HTERT RPE-1 (cell line): ENCODE data around the gene GABBR2.
"Not testable (repeated sequence)": the region's sequence is repeated elsewhere in the genome, so short reads cannot be mapped to it uniquely, and the experiment has no call there.

ENCODE experiments used
- in situ Hi-C: fragments of 300-500 bp; cut with MboI; formaldehyde crosslinking; loops from 4 replicates; pipeline ENCODE4 v1.14.3; 2020; ENCODE audit warnings: low sequenced_read_pairs

The GABBR2 gene

DNA sequence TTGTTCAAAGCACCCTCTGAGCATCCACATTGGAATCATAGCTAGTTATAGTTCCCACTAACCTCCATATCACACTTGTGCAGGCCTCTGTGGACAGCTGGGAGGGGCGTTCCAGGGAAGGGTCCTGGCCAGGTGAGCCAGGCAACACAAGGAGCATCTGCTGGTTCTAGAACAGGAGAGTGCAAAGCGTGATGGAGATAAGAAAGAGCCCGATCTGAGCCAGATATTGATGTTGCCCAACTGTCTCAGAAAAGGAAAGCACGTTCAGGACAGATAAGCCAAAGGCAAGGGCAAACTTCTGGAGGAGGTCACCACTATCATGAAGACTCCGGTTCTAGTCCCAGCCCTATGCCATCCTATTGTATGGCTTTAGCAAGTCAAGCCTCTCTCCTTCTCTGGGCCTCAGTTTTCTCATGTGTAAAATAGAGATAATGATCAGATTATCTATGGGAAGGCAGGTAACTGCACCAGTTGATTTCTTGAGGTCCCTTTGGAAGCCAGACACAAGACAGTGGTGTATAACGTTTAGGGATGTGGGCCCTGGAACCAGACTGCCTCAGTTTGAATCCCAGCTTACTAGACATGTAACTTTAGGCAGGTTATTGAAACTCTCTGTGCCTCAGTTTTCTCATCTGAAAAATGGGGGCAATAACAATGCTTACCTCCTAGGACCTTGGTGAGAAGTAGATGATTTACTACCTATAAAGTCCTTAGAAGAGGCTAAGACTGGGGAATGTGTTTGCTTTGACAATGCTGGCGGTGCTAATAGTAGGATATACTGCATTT is 19.8 kb downstream of the GABBR2 start:
- in situ Hi-C loops, result no loop called here

DNA sequence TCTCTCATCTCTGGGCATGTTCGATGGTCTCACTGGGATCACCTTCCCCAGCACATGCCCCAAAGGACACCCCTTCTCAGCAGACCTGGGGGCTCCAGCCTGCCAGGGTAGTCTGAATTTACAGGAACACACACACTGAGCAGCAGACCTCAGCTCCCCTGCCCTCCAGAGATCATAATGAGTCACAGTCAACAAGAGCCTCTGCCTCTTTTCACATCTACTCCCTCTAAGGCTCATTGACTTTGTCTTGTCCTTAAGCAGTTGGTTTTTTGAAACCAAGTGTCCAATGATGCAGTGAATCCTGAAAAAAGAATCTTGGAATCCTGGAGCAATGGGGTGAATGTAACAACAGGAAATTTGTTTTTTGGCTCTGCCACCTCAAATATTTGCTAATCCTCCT is 20.8 kb downstream of the GABBR2 start:
- in situ Hi-C loops, result no loop called here

DNA sequence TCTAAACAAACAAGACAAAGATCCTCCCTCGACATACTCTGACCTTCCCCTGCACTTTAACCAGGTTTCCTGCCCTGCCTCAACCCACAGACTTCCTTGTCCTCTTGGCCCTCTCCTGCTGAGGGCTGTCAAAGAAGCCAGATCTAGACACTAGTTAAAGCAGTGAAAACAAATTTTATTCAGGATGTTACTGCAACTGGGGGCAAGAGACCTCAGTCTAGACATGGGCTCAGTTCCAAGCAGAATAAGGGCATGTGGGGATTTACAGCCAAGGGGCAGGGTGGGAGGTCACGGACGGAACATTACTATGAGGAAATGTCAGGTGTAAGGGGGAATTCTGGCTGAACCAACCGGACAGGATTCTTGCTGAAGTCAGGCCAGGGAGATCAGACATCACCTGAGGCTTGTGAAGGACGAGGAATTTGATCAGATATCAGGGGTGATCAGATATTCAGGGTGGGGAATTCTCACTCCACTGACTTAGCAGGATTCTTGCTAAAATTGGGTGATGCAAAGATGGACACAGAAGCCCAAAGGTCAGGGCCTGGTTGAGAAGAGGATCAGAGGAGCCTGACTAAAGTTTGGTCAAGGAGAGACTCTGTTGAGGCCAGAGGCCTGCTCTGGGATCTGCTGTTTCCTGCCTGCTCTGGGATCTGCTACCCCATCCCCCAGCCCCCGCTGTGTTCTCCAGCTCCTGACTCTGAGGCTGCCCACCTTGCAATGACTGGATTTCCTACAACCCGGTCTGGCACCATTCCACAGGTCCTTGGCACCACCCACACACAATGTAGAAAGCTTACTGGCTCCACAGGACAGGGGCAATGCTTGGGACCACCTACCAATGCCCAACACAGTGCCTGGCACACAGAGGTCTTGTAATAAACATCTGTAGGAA is 21.5 kb downstream of the GABBR2 start:
- in situ Hi-C loops, result no loop called here

DNA sequence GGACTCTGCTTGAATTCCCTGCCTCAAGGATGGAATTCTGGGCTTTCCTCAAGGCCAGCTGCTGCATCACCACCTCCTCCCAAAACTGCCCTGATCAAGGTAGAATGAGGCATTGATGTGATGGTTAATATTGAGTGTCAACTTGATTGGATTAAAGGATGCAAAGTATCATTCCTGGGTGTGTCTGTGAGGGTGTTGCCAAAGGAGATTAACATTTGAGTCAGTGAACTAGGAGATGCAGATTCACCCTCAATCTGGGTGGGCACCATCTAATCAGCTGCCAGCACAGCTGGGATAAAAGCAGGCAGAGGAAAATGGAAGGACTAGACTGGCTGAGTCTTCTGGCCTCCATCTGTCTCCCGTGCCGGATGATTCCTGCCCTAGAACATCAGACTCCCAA is 23.9 kb downstream of the GABBR2 start:
- in situ Hi-C loops, result not testable (repeated sequence)

DNA sequence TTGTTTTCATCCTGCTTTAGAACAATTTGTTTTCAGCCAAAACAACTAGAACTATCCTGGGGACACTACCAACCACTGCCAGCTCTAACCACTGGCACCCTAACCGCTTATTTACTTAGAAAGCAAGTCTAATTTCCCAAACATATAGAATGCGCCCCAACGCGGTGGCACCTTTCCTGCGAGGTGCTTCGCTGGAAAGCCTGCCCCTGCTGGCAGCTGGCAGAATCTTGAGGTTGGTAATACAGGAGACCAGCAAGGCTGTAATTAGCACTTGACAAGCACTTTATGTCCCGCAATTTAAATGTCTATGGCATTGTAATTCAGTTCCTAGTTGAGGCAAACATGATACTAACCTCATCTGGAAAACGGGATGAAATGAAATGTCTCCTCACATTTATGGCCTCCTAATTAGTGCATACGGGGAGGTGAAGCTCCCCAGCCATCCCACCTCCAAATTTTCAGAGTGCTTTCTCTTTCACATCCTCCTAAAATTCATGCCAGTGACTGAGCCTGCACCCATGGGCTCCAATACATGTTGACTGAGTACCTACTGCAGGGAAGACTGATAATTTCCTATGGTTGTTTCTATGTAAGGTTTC is 30.4 kb downstream of the GABBR2 start:
- in situ Hi-C loops, result no loop called here

DNA sequence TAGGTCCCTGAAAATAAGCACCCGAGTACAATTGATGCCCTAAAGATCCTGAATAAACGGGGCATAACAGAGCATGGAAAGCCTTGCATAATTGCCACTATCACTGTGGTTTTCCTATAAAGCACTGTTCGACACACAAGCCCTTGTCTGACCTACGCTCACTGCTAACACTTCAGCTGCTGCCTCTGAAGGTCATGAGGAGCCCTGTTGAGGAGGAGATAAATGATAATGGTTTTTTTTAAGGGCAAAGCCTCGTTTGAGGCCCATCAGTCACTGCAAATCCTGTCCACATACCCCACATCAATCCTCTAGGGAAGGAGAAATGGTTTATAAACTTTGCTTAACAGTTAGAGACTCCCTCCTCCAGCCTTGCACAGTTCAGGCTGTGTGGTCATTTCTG is 35.1 kb downstream of the GABBR2 start:
- in situ Hi-C loops, result no loop called here

DNA sequence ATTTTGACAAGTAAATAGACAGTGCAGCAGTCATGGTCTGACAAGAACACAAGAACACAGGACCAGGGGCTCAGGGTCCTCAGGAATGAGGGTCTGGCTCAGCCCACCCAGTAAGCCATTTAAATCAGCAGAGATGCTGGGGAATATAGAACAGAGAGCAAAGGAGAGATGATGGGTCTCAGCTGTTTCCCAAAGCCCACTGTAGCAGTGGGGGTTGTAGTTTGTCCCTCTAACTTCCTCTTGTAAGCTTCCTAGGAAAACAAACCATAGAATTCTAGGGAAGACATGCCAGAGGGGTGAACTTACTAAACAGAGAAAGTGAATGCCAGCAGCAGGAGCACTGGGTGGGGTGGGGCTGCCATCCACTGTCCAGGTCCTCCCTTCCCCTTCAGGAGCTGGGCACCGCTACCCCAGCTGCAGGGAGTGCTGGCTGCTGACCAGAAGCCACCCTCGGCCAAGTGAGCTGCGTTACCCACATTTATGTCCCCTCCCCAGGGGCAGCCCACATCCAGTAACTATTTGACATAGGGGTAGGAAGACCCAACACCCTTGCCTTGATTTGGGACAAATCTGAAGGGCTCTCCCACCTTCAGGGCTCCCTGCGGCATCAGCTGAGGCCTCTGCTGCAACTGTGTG is 41.6 kb downstream of the GABBR2 start:
- in situ Hi-C loops, result no loop called here

DNA sequence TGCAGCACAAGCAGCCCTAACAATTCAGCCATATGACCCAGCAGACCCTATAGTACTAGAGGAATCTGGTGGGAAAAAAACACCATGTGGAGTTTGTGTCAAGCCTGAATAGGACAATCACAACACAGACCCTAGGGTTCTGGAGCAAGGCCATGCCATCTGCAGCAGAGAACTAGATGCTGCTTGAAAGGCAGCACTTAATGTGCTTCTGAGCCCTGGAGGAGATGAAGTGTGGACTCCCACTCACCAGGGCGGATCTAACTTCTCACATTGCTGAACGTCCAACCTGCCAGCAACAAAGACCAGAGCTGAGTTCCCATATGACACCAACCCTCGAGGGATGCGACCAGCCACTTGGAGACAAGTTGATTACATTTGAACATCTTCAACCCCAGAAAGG is 43.2 kb downstream of the GABBR2 start:
- in situ Hi-C loops, result no loop called here

DNA sequence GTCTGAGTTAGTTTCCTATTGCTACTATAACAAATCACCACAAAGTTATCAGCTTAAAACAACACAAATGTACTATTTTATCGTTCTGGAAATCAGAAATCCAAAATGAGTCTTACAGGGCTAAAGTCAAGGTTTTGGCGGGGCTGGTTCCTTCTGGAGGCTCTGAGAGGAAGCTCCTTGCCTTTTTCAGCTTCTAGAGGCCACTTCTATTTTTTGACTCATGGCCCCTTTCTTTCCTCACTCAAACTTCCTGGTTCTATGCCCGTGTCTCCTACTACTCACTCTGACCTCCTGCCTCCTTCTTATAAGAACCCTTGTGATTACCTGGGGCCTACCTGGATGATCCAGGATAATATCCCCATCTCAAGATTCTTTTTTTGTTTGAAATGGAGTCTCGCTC is 48.2 kb downstream of the GABBR2 start:
- in situ Hi-C loops, result no loop called here

DNA sequence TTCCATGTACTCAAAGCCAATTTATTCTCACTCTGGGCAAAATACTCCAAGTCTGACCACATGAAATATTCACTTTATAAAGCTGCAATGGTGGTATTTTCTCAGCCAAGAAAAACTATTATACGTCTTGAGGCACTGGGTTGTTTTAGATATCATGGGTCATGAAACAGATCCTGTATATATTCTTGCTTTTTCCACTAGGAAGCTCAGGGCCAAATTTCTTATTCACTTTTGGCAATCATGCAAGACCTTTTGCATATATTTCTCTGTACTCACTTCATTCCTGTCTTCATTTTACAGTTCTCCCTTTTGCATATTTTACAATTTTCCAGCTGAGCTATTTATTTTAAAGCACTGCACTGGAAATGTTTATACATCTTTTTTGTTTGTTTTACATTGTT is 49.8 kb downstream of the GABBR2 start:
- in situ Hi-C loops, result no loop called here

DNA sequence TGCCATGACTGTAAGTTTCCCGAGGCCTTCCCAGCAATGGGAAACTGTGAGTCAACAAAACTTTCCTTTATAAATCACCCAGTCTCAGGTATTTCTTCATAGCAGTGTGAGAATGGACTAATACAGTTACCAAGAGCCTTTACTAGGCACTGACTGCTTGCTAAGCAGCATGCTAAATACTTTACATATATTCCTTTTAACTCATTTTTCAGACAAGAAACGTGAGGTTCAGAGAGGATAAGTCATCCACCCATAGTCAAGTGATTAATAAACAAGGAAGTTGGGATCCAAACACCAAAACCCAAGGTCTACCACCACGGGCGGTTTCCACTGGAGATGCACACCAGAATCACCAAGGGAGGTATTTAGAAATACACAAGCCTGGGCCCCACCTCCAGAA is 50.8 kb downstream of the GABBR2 start:
- in situ Hi-C loops, result no loop called here

DNA sequence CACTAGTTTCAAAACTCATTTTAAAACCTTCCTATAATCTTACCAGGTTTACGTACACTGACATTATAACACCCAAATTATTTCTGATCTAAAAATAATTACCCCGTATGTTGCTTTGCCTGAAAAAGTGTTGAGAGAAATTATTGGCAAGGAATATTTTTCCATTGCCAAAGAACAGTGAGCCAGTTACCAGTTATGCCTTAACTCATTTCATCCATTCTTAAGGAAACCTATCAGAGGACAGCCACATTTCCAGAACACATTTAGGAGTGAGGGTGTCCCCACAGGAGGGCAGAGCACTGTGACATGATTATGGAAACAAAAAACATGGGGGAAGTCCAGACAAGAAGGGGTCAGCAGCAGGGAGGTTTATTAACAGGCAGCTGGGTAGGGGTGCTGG is 52.2 kb downstream of the GABBR2 start:
- in situ Hi-C loops, result no loop called here

DNA sequence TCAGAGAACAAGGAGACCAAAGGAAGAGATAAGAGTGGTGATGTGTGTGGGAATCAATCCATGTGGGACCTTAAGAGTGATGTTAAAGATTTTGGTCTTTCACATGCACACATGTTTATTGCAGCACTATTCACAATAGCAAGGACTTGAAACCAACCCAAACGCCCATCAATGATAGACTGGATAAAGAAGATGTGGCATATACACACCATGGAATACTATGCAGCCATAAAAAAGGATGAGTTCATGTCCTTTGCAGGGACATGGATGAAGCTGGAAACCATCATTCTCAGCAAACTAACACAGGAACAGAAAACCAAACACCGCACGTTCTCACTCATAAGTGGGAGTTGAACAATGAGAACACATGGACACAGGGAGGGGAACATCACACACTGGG is 53.3 kb downstream of the GABBR2 start:
- in situ Hi-C loops, result not testable (repeated sequence)

DNA sequence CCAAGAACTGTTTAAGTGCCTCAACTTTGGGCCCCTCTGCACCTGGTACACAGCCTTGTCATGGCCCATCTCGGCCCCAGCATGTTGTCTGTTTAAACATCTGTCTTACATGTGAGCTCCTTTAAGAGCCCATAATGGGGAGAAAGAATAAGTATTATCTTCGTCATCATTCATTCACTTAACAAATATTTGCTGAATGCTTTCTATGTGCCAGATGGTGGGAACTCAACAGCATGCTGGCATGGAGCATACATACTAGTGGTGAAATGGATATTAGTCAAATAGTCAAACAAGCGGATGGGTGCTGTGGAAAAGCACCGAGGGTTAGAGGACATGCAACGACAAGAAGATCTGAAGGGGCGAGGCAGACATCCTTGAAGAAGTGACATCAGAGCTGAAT is 54.5 kb downstream of the GABBR2 start:
- in situ Hi-C loops, result no loop called here

DNA sequence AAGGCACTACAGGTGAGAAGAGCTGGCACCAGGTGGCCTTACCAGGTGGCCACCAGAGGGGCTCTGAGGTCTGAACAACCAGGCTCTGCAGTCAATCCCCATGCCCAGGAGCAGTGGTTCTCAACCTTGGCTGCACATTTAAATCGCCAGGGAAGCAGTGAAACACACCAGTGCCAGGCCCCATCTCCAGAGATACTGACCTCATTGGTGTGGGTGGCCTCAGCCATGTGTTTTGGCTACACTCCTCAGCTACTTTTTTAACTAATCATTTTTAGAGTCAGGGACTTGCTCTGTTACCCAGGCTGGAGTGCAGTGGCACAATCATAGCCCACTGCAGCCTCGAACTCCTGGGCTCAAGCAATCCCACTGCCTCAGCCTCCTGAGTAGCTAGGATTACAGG is 56.0 kb downstream of the GABBR2 start:
- in situ Hi-C loops, result no loop called here

DNA sequence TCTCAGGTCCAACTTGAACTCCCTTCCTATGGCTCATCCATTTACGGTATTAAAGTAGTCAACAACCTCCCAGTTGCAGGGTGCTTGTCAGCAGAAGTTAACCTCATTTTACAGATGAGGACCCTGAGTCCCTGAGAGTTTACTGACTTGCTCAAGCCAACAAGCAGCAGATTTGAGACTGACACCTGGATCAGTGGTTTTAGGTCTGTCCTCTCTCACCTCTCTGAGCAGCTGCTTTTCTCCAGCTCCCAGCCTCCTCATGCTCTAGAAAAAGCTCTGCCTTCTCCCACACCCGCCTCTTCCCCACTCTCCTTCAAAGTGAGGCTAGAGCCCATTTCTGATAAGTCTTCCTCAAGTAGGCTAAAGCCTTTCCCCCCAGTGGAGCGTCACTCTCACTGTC is 56.4 kb downstream of the GABBR2 start:
- in situ Hi-C loops, result no loop called here

DNA sequence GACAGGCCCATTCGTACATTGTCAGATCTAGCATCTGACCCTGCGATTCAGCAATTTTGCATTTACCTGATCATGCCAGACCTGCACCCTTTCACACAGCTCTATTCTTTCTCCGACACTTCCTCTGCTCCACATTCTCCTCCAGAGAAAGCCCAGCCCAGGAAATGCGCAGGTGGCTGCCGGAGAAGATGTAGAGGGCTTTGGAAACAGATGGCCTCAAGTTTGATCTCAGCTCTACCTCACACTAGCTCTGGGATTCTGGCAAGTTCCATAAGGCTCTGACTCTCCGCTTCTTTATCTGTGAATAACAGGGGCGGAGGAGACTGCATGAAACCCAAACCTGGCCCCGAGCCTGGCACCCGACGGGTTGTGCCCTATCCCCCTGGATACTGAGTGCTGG is 61.5 kb downstream of the GABBR2 start:
- in situ Hi-C loops, result no loop called here

DNA sequence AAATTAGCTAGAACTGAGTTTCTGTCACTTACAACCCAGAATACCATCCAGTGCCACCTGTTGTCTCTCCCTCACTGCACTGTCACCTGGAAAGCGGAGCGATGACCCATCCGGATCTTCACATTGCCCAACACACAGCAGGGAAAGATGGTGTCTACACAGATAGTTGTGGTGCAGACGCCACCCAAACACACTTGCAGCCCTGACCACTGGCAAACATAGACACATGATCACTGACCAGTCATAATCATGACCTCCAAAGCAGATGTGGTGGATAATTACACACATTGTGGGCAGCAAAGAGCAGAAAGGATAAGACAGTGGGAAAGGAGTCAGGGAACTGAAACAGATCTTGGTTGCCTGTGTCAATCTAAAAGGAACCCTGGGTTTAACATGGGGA is 64.7 kb downstream of the GABBR2 start:
- in situ Hi-C loops, result no loop called here

DNA sequence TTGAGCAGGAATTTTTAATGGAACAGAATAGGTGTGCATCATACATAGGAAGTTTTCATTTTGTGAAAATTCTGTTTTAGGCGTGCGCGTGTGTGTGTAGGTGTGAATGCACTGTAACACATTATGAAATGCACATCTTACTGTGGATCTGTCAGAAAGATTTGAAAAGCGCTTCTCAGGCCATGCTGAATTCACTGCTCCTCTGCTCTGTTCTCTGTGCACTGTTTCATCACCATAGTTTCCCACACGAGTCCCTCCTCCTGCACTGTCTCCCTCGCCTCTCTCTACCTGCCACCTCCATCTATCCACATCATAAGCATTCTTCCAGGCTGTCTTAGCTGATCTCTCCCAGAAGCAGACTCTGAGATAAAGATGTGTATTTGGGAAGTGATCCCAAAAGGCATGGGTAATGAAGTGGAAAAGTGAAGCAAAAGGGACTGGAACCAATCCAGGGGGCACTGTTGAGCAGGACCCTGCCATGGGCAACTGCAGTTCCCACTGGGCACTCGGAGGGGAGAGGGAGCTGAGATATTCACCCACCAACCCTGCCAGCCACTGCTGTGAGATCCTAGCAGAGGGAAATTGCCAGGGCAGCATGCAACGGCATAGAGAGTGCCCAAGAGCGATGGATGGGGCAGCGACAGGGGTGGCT is 65.9 kb downstream of the GABBR2 start:
- in situ Hi-C loops, result no loop called here

DNA sequence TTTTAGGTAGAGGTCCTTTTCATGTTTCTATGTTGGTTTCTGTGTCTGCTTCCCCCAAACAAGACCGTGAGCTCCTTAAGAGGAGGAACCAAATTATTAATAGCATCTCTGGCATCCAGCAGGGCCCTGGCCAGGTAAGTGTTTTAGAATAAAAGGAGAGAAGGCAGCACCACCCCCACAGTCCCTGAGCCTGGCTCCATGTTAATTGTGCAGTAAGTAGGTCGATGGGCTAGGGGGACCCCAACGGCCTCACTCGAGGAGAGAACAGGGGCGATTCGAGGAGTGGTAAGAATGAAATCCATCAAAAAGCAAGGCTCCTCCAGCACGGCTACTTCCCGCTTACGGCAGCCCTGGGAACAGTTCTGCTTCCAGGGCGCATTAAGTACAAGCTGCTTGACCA is 67.0 kb downstream of the GABBR2 start:
- in situ Hi-C loops, result no loop called here

DNA sequence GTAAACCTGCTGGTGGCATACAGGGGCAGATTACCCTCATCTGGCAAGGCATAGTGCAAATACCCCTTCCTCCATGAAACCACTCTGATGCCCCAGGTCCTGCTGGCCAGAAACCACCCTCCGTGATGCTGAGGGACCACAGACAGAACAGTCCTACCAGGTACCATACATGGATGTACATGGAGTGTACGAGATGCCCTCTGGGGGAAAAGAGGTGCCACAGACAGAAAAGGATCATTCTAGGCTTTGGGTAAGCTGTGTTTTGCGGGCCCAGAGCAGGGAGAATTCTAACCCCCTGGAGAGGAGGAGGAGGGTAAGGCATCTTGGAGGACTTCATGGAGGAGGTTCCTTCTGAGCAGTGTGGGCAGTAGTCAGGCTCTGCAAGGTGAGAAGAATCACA is 68.3 kb downstream of the GABBR2 start:
- in situ Hi-C loops, result no loop called here
